ENCODE measurements around the gene FBXL7. TPM values are rescaled to one million over a fixed set of nuclear protein-coding genes. Genes with fewer than 3 reads are reported as not detected.

FBXL7 gene
- total and polyA plus RNA-seq, 2 donors (not counting 3 experiments of a cell fraction or from before 2014, with no cell fraction given), result 23.5 to 32.2 TPM

GRCh38 chr5:15545082-15545481 is 45.1 kb downstream of the FBXL7 start:
- no TSS peak for BruUV-seq (replicated peaks)
- intact Hi-C loops (cut with micrococcal nuclease), result no loop called here
- H3K9me1 ChIP-seq (replicated peaks; ENCODE audit: control insufficient read depth, extremely low read depth, insufficient read depth, low read length), result no peaks in the 10 kb centered on the region
- H3K4me1 ChIP-seq (ENCODE audit: control insufficient read depth, extremely low read depth, insufficient read depth, low read length), result no peaks in the 10 kb centered on the region
- no peak overlapping the region for H3K9ac ChIP-seq (replicated peaks; ENCODE audit: extremely low read depth, insufficient read depth, low read length)
- no peaks in the 10 kb centered on the region for H3K27me3 ChIP-seq (ENCODE audit: control insufficient read depth in 2 of 2, insufficient read depth in 2 of 2, low read length in 2 of 2)
- POLR2A ChIA-PET, result no interaction called here
- TF ChIP-seq MYC (IDR thresholded peaks at IDR 0.05; ENCODE audit: low read depth, low read length), result no peak
- no peak for TF ChIP-seq POLR2A (IDR thresholded peaks at IDR 0.05; ENCODE audit: low read depth, low read length)
- no peak for TF ChIP-seq FOS (IDR thresholded peaks at IDR 0.05; ENCODE audit: borderline replicate concordance, insufficient read depth, low read length)
- no peak for TF ChIP-seq POLR2AphosphoS5 (IDR thresholded peaks at IDR 0.05; ENCODE audit: insufficient read depth, low read depth, low read length)
- no peak for TF ChIP-seq MAX (IDR thresholded peaks at IDR 0.05; ENCODE audit: insufficient read depth, insufficient read length)
- no peak for TF ChIP-seq JUN (IDR thresholded peaks at IDR 0.05; ENCODE audit: borderline replicate concordance, insufficient read depth, insufficient read length, low read depth)
- no peak overlapping the region for H2AFZ ChIP-seq (ENCODE audit: low read depth, low read length)
- H3K4me2 ChIP-seq (ENCODE audit: insufficient read depth, low read length), result no peak overlapping the region
- H3K4me3 ChIP-seq (replicated peaks in 1 of 3; ENCODE audit: insufficient read depth in 1 of 3, low read depth in 1 of 3, low read length in 3 of 3), result no peak overlapping the region
- no peaks in the 10 kb centered on the region for H3K9me3 ChIP-seq (replicated peaks; ENCODE audit: control insufficient read depth, insufficient read depth, low read length)
- dilution Hi-C loops (cut with MboI; ENCODE audit: extremely low pct_ligation_motif_present, low sequenced_read_pairs), result no loop called here
- DNase-seq (ENCODE audit: low read depth, low spot score) (no peak), FAIRE-seq (no peak)
- H3K27ac ChIP-seq (ENCODE audit: insufficient read depth, low read depth, low read length), result no peak overlapping the region
- no peaks in the 10 kb centered on the region for H3K36me3 ChIP-seq (ENCODE audit: control insufficient read depth in 2 of 2, extremely low read depth in 1 of 2, insufficient read depth in 2 of 2, low read length in 2 of 2)
- peaks cover 4% of the 10 kb centered on the region for H4K20me1 ChIP-seq (replicated peaks; ENCODE audit: control insufficient read depth, extremely low read depth, insufficient read depth, low read length)
- no peaks in the 10 kb centered on the region for H3K79me2 ChIP-seq (ENCODE audit: control insufficient read depth, insufficient read depth, low read length)
- CTCF ChIA-PET, result no interaction called here

GRCh38 chr5:15547261-15547839 is 47.4 kb downstream of the FBXL7 start:
- intact Hi-C loops (cut with micrococcal nuclease) (no loop called here), dilution Hi-C loops (cut with MboI; ENCODE audit: extremely low pct_ligation_motif_present, low sequenced_read_pairs) (no loop called here)
- FAIRE-seq (no peak), DNase-seq (ENCODE audit: low read depth, low spot score) (no peak)
- no peaks in the 10 kb centered on the region for H3K27me3 ChIP-seq (ENCODE audit: control insufficient read depth in 2 of 2, insufficient read depth in 2 of 2, low read length in 2 of 2)
- no peaks in the 10 kb centered on the region for H3K9me1 ChIP-seq (replicated peaks; ENCODE audit: control insufficient read depth, extremely low read depth, insufficient read depth, low read length)
- ChIA-PET CTCF (no interaction called here), POLR2A (no interaction called here)
- BruUV-seq (replicated peaks), result no TSS peak
- H4K20me1 ChIP-seq (replicated peaks; ENCODE audit: control insufficient read depth, extremely low read depth, insufficient read depth, low read length), result peaks cover 4% of the 10 kb centered on the region
- H3K36me3 ChIP-seq (ENCODE audit: control insufficient read depth in 2 of 2, extremely low read depth in 1 of 2, insufficient read depth in 2 of 2, low read length in 2 of 2), result no peaks in the 10 kb centered on the region
- H3K4me2 ChIP-seq (ENCODE audit: insufficient read depth, low read length), result no peak overlapping the region
- H3K4me1 ChIP-seq (ENCODE audit: control insufficient read depth, extremely low read depth, insufficient read depth, low read length), result no peaks in the 10 kb centered on the region
- H3K9ac ChIP-seq (replicated peaks; ENCODE audit: extremely low read depth, insufficient read depth, low read length), result no peak overlapping the region
- TF ChIP-seq POLR2A (IDR thresholded peaks at IDR 0.05; ENCODE audit: low read depth, low read length), result no peak
- no peak for TF ChIP-seq POLR2AphosphoS5 (IDR thresholded peaks at IDR 0.05; ENCODE audit: insufficient read depth, low read depth, low read length)
- no peak for TF ChIP-seq JUN (IDR thresholded peaks at IDR 0.05; ENCODE audit: borderline replicate concordance, insufficient read depth, insufficient read length, low read depth)
- TF ChIP-seq FOS (IDR thresholded peaks at IDR 0.05; ENCODE audit: borderline replicate concordance, insufficient read depth, low read length), result no peak
- TF ChIP-seq EZH2 (IDR thresholded peaks at IDR 0.05; ENCODE audit: borderline replicate concordance, low read depth, low read length, severe bottlenecking), result no peak
- TF ChIP-seq MAX (IDR thresholded peaks at IDR 0.05; ENCODE audit: insufficient read depth, insufficient read length), result no peak
- H3K79me2 ChIP-seq (ENCODE audit: control insufficient read depth, insufficient read depth, low read length), result no peaks in the 10 kb centered on the region
- H3K9me3 ChIP-seq (replicated peaks; ENCODE audit: control insufficient read depth, insufficient read depth, low read length), result no peaks in the 10 kb centered on the region
- H3K4me3 ChIP-seq (replicated peaks in 1 of 3; ENCODE audit: insufficient read depth in 1 of 3, low read depth in 1 of 3, low read length in 3 of 3), result no peak overlapping the region
- no peak overlapping the region for H2AFZ ChIP-seq (ENCODE audit: low read depth, low read length)
- no peak overlapping the region for H3K27ac ChIP-seq (ENCODE audit: insufficient read depth, low read depth, low read length)

Measured in endothelial cell of umbilical vein (primary cell).